CD4-positive, alpha-beta T cell treated with Interleukin-6 for 4 hours (primary cell): ENCODE data around the gene VPS52.

ENCODE experiments used
- DNase-seq: peaks from one replicate; pipeline ENCODE4 v3.0.0-alpha.2; 2020; ENCODE audit warnings: mixed read lengths

The VPS52 gene

DNA sequence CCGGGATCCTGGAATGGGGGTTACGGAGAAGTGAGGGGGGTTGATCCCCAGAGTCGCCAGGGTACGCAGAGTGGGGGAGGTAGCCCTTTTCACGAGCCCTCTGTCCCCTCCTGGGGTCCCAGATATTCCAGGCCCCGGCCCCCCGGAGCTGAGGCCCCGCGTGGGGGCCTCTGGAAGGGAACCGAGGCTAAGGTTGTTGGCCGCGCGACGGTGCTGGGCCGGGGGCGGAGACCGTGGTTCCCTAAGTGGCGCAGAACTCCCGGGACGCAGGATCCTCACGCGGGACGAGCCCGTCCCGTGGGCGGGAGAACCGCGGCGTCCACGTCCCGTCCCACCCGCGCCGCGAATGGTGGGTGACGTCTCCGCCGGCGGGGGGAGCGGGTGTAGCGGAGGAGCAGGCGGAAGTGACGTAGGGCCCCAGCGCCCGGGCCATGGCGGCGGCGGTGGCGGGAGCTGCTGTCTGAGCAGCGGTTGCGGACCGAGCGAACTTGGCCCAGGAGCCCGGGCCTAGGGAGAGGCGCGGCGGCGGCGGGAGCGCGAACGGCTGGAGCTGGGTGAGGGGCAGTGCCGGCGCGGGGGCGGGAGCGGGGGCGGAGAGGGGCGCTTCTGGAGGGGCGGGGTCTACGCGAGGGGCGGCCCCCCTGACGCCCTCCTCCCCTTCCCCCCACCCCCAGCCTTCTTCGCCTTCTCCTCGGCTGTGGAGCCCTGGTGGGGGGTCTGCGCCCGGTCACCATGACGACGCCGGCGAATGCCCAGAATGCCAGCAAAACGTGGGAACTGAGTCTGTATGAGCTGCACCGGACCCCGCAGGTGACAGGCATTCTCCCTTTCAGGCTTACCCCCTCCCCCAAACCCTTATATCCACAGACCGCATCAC is 63.3 kb downstream of the VPS52 start, which contains the start of gene RING1:
Gene RING1 (plus strand): TSS at position 410 of the 877 bp plus-strand sequence. CDS start 323 bp downstream, at position 733.
- DNase-seq = peak; percentile 91

DNA sequence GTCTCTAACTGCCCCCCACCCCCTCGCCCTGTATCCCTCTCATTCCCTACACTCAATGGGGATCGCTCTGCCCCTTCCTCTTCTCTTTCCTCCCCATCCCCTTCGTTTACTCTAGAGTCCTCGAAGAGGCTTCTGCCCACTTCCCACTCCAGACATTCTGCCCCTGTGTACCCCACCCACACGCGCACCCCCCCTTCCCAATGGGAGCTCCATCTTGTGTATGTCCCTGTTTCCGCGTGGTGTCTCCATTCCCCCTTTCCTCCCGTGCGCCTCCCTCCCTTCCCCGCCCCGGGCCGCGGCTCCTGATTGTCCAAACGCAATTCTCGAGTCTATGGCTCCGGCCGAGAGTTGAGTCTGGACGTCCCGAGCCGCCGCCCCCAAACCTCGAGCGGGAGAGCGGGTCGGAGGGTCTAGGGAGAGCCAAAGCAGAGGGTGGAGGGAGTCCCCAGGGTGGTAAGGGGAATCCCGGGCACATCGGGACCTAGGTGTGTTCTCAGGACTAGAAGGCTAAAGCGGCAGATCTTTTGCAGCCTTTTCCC is 64.1 kb downstream of the VPS52 start:
- peak; percentile 13 for DNase-seq

DNA sequence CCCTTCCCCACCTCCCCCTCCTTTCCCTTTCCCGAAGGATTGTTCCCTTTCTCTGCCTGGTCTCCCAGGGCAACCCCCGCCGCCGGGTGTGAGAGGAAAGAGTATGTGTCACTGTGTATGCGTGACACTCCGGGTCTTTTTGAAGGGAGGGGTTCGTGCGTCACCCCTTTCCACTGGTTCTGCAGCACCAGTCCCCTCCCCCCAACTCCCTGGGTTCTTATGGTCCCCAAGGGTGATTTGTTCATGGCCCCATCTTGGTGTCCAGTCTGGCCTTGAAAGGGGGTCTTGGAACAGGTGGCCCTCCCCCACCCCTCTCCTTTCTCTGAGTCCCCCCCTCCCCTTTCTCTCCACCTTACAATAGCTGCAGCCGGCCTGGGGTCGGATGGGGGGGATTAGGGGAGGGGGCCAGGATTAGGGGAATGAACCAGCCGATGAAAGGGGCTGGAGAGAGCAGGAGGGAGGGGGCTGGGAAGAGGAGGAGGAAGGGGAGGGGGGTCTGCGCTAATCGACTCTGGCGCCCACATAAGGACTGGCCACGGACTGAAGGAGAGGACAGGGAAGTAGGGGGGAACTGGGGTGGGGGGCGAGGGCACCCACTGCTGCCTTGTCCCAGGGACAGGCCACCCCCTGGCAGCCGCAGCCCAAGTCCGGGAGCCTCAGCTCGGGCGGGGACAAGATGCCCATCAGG is 64.7 kb downstream of the VPS52 start:
- no peak for DNase-seq

GRCh38 chr6:33206027-33206863 is 65.4 kb downstream of the VPS52 start:
- no peak for DNase-seq

DNA sequence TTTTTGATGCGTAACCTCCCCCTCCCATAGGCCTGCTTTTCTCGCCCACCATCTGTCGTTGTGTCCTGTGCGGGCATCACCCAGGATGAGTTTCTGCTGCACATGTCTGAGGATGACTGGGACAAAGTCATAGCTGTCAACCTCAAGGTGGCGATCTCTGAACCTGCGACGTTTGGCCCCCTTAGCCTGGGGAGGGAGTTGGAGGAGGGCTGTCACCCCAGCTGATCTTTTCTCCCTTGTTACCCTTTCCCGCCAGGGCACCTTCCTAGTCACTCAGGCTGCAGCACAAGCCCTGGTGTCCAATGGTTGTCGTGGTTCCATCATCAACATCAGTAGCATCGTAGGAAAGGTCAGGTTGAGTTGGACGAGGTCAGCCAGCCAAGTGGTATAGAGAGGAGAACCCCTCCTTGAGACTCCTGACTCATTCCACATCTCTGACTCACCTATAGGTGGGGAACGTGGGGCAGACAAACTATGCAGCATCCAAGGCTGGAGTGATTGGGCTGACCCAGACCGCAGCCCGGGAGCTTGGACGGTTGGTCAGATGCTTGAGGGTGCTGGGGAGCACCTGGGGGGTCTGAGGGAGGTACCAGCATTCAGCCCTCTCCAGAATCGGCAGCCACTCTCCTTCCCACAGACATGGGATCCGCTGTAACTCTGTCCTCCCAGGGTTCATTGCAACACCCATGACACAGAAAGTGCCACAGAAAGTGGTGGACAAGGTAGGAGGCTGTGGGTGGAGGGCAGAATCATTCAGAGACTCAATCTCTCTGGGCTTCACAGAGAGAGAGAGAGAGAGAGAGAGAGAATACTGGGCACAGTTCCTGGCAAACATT is 66.3 kb downstream of the VPS52 start:
- DNase-seq = peak; percentile 22

DNA sequence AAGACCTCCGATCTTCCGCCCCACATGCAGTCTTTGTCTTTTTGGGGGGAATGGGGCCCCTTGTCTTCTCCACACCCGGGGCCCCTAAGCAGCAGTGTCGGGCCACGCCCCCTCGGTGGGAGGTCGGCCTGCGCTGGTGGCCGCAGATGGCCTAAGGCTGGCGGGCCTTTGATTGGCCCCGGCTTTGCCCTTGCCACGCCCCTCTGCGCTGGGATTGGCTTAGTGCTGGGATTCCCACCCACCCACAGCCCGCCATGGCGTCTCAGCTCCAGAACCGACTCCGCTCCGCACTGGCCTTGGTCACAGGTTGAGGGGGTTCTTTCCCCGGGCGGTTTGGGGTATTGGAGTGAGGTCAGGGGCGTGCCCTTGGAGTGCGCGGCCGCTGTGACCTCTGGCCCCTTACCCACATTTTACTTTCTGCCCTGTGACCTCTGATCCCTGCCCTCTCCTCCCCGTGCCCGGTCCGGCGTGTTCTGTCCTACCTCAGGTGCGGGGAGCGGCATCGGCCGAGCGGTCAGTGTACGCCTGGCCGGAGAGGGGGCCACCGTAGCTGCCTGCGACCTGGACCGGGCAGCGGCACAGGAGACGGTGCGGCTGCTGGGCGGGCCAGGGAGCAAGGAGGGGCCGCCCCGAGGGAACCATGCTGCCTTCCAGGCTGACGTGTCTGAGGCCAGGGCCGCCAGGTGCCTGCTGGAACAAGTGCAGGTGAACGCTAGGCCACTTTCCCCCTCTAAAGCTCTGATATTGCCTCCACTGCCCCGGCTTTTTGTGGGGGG is 67.1 kb downstream of the VPS52 start, which contains the start of gene HSD17B8:
Gene HSD17B8 (plus strand): TSS at position 241 of the 776 bp plus-strand sequence. CDS start 14 bp downstream, at position 255.
- peak; percentile 95 for DNase-seq

GRCh38 chr6:33204165-33204414 is 67.6 kb downstream of the VPS52 start:
- DNase-seq = no peak

DNA sequence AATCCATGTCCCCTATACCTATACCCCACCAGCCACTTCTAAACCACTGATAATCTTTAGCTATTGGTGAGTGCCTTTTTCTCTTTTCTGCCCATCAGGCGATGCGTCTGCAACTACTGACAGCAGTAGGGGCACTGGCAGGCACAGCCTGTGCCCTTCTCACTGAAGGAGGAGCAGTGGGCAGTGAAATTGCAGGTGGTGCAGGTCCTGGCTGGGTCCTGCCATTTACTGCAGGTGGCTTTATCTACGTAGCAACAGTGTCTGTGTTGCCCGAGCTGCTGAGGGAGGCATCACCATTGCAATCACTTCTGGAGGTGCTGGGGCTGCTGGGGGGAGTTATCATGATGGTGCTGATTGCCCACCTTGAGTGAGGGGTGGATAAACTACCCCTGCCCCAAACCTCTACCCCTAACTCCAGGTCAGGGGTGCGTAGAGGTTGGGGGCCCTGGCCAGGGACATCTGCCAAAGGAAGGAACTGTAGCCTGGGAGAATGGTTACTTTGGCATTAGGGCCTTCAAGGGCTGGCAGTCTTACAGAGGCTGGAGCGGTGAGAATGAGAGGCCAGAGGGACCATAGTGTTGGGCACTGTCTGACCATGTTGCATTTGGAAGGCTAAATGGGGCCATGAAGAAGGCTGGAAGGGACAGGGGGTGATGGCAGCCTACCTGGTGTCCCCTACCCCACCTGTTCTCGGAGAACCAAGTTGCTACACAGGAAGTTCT is 68.1 kb downstream of the VPS52 start:
- no peak for DNase-seq

- DNase-seq = no peak
Measured at GRCh38 chr6:33202799-33203198, 68.9 kb downstream of the VPS52 start.

DNA sequence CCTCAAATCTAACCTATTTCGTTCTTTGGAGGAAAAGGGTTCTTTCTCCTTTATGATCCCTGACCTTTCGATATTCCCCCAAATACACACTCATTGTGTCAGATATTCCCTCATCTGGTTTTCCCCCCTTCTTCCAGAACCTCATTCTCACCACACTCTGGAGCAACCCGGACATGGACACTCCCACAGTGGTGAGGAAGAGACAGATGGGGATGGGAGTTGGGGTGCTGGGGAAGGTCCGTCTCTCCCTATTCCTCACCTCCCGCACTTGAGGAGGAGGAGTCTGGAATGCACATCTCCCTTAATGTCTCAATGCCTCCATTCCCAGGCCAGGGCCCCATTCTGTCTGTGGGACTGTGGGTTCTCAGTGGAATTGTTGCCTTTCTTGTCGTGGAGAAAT is 69.7 kb downstream of the VPS52 start:
- no peak for DNase-seq

GRCh38 chr6:33201147-33201545 is 70.5 kb downstream of the VPS52 start:
- no peak for DNase-seq
